H1 (cell line): ENCODE data around the gene RASA1. TPM values are rescaled to one million over a fixed set of nuclear protein-coding genes. Genes with fewer than 3 reads are reported as not detected.

Experiments
- CTCF ChIA-PET: fragments of 300-600 bp; sonication (Branson Sonifier 250); formaldehyde crosslinking; loops from one replicate; lab custom pipeline; 2021; ENCODE audit not compliant: partially characterized antibody; lab: Charles Lee
- POLR2A ChIA-PET: fragments of 300-600 bp; sonication (Branson Sonifier 250); formaldehyde crosslinking; loops from one replicate; lab custom pipeline; 2021; ENCODE audit warnings: inconsistent platforms; ENCODE audit not compliant: partially characterized antibody; lab: Charles Lee
- DNase-seq, 2 experiments: peaks; one replicate each; pipeline versions ENCODE4 v3.0.0 to v3.0.0-alpha.2; 2010 to 2022; ENCODE audit warnings: low spot score in 2 of 2, low read depth in 1 of 2, mixed read lengths in 1 of 2
- FAIRE-seq: peaks from 2 replicates; lab custom pipeline; 2011; peaks lifted over from hg19 to GRCh38; lab: Jason Lieb, UNC
- H2AFZ ChIP-seq: 2 replicates; pipeline ENCODE4 v1.8.1; 2012; ENCODE audit warnings: low read length, inconsistent platforms
- H2AK5ac ChIP-seq: 2 replicates; pipeline ENCODE4 v1.6.1; 2013; ENCODE audit warnings: low read depth, low read length
- H2BK120ac ChIP-seq: replicated peaks from 2 replicates; pipeline ENCODE3; 2013; ENCODE audit warnings: low read depth, low read length, inconsistent platforms
- H2BK12ac ChIP-seq: 2 replicates; pipeline ENCODE4 v1.6.1; 2013; ENCODE audit warnings: low read depth, low read length
- H2BK15ac ChIP-seq: 2 replicates; pipeline ENCODE4 v1.6.1; 2013; ENCODE audit warnings: low read length
- H2BK20ac ChIP-seq: 2 replicates; pipeline ENCODE4 v1.6.1; 2013; ENCODE audit warnings: low read length
- H2BK5ac ChIP-seq: 2 replicates; pipeline ENCODE4 v1.6.1; 2013; ENCODE audit warnings: low read depth, low read length
- H3K14ac ChIP-seq: 2 replicates; pipeline ENCODE4 v1.6.1; 2013; ENCODE audit warnings: inconsistent platforms; ENCODE audit not compliant: insufficient read length
- H3K18ac ChIP-seq: 2 replicates; pipeline ENCODE4 v1.6.1; 2013; ENCODE audit warnings: low read length; ENCODE audit errors: extremely low read depth
- H3K23ac ChIP-seq: 2 replicates; pipeline ENCODE4 v1.6.1; 2013; ENCODE audit warnings: inconsistent platforms; ENCODE audit not compliant: insufficient read length
- H3K23me2 ChIP-seq: 2 replicates; pipeline ENCODE4 v1.6.1; 2013; ENCODE audit warnings: low read depth, low read length
- H3K27ac ChIP-seq: 2 replicates; pipeline ENCODE4 v1.6.1; 2011; ENCODE audit warnings: low read depth, low read length, inconsistent platforms
- H3K27me3 ChIP-seq, 4 experiments: replicated peaks in 1 of 4; 1 replicate in 1 of 4; 2 replicates in 3 of 4; pipeline versions ENCODE4 v1.6.1 to v1.8.1; 2011 to 2013; ENCODE audit warnings: low read length in 3 of 4, mild to moderate bottlenecking in 3 of 4, inconsistent platforms in 2 of 4, mixed read lengths in 2 of 4, moderate library complexity in 1 of 4; ENCODE audit not compliant: control insufficient read depth in 3 of 4, insufficient read depth in 3 of 4; ENCODE audit errors: extremely low read depth in 1 of 4
- H3K36me3 ChIP-seq, 4 experiments: 2 replicates each; pipeline versions ENCODE4 v1.6.1 to v1.8.1; 2011 to 2013; ENCODE audit warnings: mild to moderate bottlenecking in 4 of 4, low read length in 3 of 4, moderate library complexity in 2 of 4, control low read depth in 1 of 4, inconsistent platforms in 1 of 4; ENCODE audit not compliant: insufficient read depth in 4 of 4, control insufficient read depth in 2 of 4
- H3K4ac ChIP-seq: replicated peaks from 2 replicates; pipeline ENCODE3; 2013; ENCODE audit warnings: low read length, low read depth, mixed read lengths, inconsistent platforms; ENCODE audit not compliant: insufficient read length
- H3K4me1 ChIP-seq, 4 experiments: replicated peaks in 1 of 4; 1 replicate in 1 of 4; 2 replicates in 3 of 4; pipeline versions ENCODE4 v1.6.1 to v1.8.1; 2011 to 2013; ENCODE audit warnings: low read length in 3 of 4, inconsistent platforms in 2 of 4, mixed read lengths in 1 of 4; ENCODE audit not compliant: insufficient read depth in 4 of 4, control insufficient read depth in 3 of 4
- H3K4me2 ChIP-seq, 2 experiments: 2 replicates each; pipeline versions ENCODE4 v1.6.1 to v1.8.1; 2011 to 2013; ENCODE audit warnings: low read depth in 2 of 2, low read length in 2 of 2, control low read depth in 1 of 2, inconsistent platforms in 1 of 2, mild to moderate bottlenecking in 1 of 2; ENCODE audit not compliant: insufficient read depth in 1 of 2
- H3K4me3 ChIP-seq, 4 experiments: fragments of 200-600, 300-600 bp in 1 of 4; sonication (generic), shearing (Covaris generic), sonication (Bioruptor Twin) in 1 of 4; 2 replicates each; pipeline versions ENCODE4 v1.5.1 to v1.8.1; 2011 to 2016; ENCODE audit warnings: low read length in 4 of 4, low read depth in 3 of 4, control low read depth in 2 of 4, inconsistent platforms in 2 of 4, mild to moderate bottlenecking in 2 of 4, mixed read lengths in 1 of 4, moderate library complexity in 1 of 4; ENCODE audit not compliant: insufficient read depth in 2 of 4; ENCODE audit errors: extremely low read depth in 1 of 4
- H3K56ac ChIP-seq: replicated peaks from 2 replicates; pipeline ENCODE3; 2013; ENCODE audit warnings: low read depth, mild to moderate bottlenecking, mixed read lengths, low read length, inconsistent platforms; ENCODE audit not compliant: insufficient read length
- H3K79me1 ChIP-seq: 2 replicates; pipeline ENCODE4 v1.6.1; 2013; ENCODE audit warnings: low read depth, low read length, control low read depth
- H3K79me2 ChIP-seq, 2 experiments: 2 replicates each; pipeline versions ENCODE4 v1.6.1 to v1.8.1; 2012 to 2013; ENCODE audit warnings: low read length in 2 of 2, mild to moderate bottlenecking in 2 of 2, inconsistent platforms in 1 of 2; ENCODE audit not compliant: insufficient read depth in 2 of 2, control insufficient read depth in 1 of 2
- H3K9ac ChIP-seq, 4 experiments: replicated peaks in 1 of 4; 1 replicate in 1 of 4; 2 replicates in 3 of 4; pipeline versions ENCODE4 v1.6.1 to v1.8.1; 2011 to 2013; ENCODE audit warnings: low read depth in 3 of 4, low read length in 3 of 4, control low read depth in 2 of 4, mild to moderate bottlenecking in 2 of 4, moderate library complexity in 2 of 4, inconsistent platforms in 1 of 4; ENCODE audit errors: extremely low read depth in 1 of 4
- H3K9me3 ChIP-seq, 2 experiments: 2 replicates each; pipeline versions ENCODE4 v1.6.1 to v1.8.1; 2012 to 2013; ENCODE audit warnings: mild to moderate bottlenecking in 2 of 2, moderate library complexity in 2 of 2, control low read depth in 1 of 2, inconsistent platforms in 1 of 2, low read depth in 1 of 2, low read length in 1 of 2, mixed read lengths in 1 of 2; ENCODE audit not compliant: insufficient read depth in 2 of 2
- H4K20me1 ChIP-seq, 2 experiments: replicated peaks in 1 of 2; 2 replicates each; pipeline versions ENCODE3 to v1.8.1; 2011 to 2013; ENCODE audit warnings: inconsistent platforms in 2 of 2, low read length in 2 of 2, mild to moderate bottlenecking in 1 of 2; ENCODE audit not compliant: insufficient read depth in 2 of 2, control insufficient read depth in 1 of 2
- H4K5ac ChIP-seq: 2 replicates; pipeline ENCODE4 v1.6.1; 2013; ENCODE audit warnings: low read length, low read depth, mixed read lengths, inconsistent platforms; ENCODE audit not compliant: insufficient read length
- H4K8ac ChIP-seq: 2 replicates; pipeline ENCODE4 v1.8.0; 2013; ENCODE audit warnings: mild to moderate bottlenecking, moderate library complexity, low read length, inconsistent platforms; ENCODE audit not compliant: insufficient read depth; ENCODE audit errors: extremely low read depth
- H4K91ac ChIP-seq: replicated peaks from 2 replicates; pipeline ENCODE3; 2013; ENCODE audit warnings: low read length, mixed read lengths, inconsistent platforms; ENCODE audit not compliant: insufficient read length
- WGBS, 2 experiments: shearing (Covaris generic) in 1 of 2; methylation state at CpG; one replicate each; pipeline versions ENCODE4 v1.1.6 to v1.1.7; 2013 to 2015; ENCODE audit warnings: low lambda C conversion rate in 2 of 2, mixed read lengths in 2 of 2, inconsistent platforms in 1 of 2, low coverage in 1 of 2, missing lambda C conversion rate in 1 of 2; ENCODE audit not compliant: insufficient replicate concordance in 2 of 2, insufficient coverage in 1 of 2, insufficient read length in 1 of 2; ENCODE audit errors: extremely low coverage in 1 of 2, missing lambda C conversion rate in 1 of 2; 5-methylcytosine and 5-hydroxymethylcytosine counted together
- polyA plus RNA-seq, 7 experiments: library from polyadenylated mRNA; depleted of rRNA in 3 of 7; stranded (reverse) in 5 of 7; unstranded in 2 of 7; fragments of >200 nt in 5 of 7; fragments of 200-250 nt in 2 of 7; gene quantifications; 1 replicate in 5 of 7; 2 replicates in 1 of 7; 4 replicates in 1 of 7; pipeline versions ENCODE4 v1.2.1 to v1.2.3, GENCODE V29; 2011 to 2013; ENCODE audit warnings: missing spikeins in 2 of 7, mixed read lengths in 2 of 7
- total RNA-seq: library from RNA; stranded (reverse); fragmentation: NEBNext Ultra II Directional; extraction: Animal tissue kit (Norgen Biotek cat#: 25700); gene quantifications from 2 replicates; pipeline ENCODE4 v1.2.1, GENCODE V29; 2021

The RASA1 gene
- total and polyA plus RNA-seq, 2 of the 8 experiments (the other 6 are each of a cell fraction or from before 2014, with no cell fraction given): 15.9 to 33.8 TPM

GRCh38 chr5:87282269-87282668, 14.6 kb downstream of the RASA1 start:
- no peak overlapping the region for H3K9ac ChIP-seq
- no peak overlapping the region for H2BK12ac ChIP-seq
- no peaks in the 10 kb centered on the region for H3K9me3 ChIP-seq
- H3K23ac ChIP-seq: no peak overlapping the region
- H3K14ac ChIP-seq: no peak overlapping the region
- no peak overlapping the region for H3K27ac ChIP-seq
- H3K4me1 ChIP-seq: no peaks in the 10 kb centered on the region
- H2BK5ac ChIP-seq: no peak overlapping the region
- 78% methylated on average over 2 of the region's 2 CpGs; no CpG with 5 or more reads in 1 of the 2 experiments for WGBS, 2 experiments
- POLR2A ChIA-PET: no interaction called here
- H3K4ac ChIP-seq: no peak overlapping the region
- no peak overlapping the region for H2AFZ ChIP-seq
- 0 out of 2 replicates have a peak, but pooled peaks cover 2% of the 10 kb centered on the region for H3K79me1 ChIP-seq
- no peaks in the 10 kb centered on the region for H4K20me1 ChIP-seq
- no peak overlapping the region for H3K18ac ChIP-seq
- peaks cover 0 to 72% of the 10 kb centered on the region in 2 experiments; a peak in 2 of 4 replicates for H3K79me2 ChIP-seq
- no peak for FAIRE-seq
- no peaks in the 10 kb centered on the region for H3K27me3 ChIP-seq
- no peak overlapping the region for H4K5ac ChIP-seq
- no peak overlapping the region for H3K4me2 ChIP-seq
- H4K8ac ChIP-seq: no peak overlapping the region
- no peak overlapping the region for H2BK120ac ChIP-seq
- no peak overlapping the region for H2BK15ac ChIP-seq
- CTCF ChIA-PET: no interaction called here
- H3K36me3 ChIP-seq: peaks cover 0 to 4% (median 0%) of the 10 kb centered on the region in 4 experiments; a peak in 2 of 8 replicates
- H2BK20ac ChIP-seq: no peak overlapping the region
- no peak overlapping the region for H3K4me3 ChIP-seq
- H4K91ac ChIP-seq: no peak overlapping the region
- no peak overlapping the region for H2AK5ac ChIP-seq
- H3K23me2 ChIP-seq: no peaks in the 10 kb centered on the region
- H3K56ac ChIP-seq: no peak overlapping the region
- DNase-seq: no peak
